DOHH2 (cell line): ENCODE results near the gene CACNA1A.

Experiments
- H3F3A ChIP-seq: fragments of 200-600 bp; sonication (generic), shearing (Covaris generic); 2 replicates; pipeline ENCODE4 v1.6.0; 2016; ENCODE audit warnings: antibody characterized with exemption, mild to moderate bottlenecking; ENCODE audit not compliant: control insufficient read depth, insufficient read depth
- H3K27ac ChIP-seq: fragments of 200-600 bp; sonication (generic); 2 replicates; pipeline ENCODE4 v1.5.1; 2014; ENCODE audit warnings: low read depth, mild to moderate bottlenecking, low read length, moderate library complexity
- H3K27me3 ChIP-seq: fragments of 200-600 bp; sonication (generic); 2 replicates; pipeline ENCODE4 v1.6.1; 2014; ENCODE audit warnings: mild to moderate bottlenecking, low read length, mixed read lengths; ENCODE audit not compliant: control insufficient read depth
- H3K36me3 ChIP-seq: fragments of 200-600 bp; sonication (generic); 2 replicates; pipeline ENCODE4 v1.6.1; 2014; ENCODE audit warnings: mild to moderate bottlenecking, low read length, moderate library complexity, mixed read lengths; ENCODE audit not compliant: control insufficient read depth
- H3K4me1 ChIP-seq: fragments of 200-600 bp; sonication (generic); 2 replicates; pipeline ENCODE4 v1.6.1; 2014; ENCODE audit warnings: mild to moderate bottlenecking, low read length, mixed read lengths; ENCODE audit not compliant: control insufficient read depth
- H3K4me2 ChIP-seq: fragments of 200-600 bp; sonication (generic); 2 replicates; pipeline ENCODE4 v1.6.0; 2014; ENCODE audit warnings: mild to moderate bottlenecking, low read length, moderate library complexity
- H3K4me3 ChIP-seq: fragments of 200-600 bp; sonication (generic); 2 replicates; pipeline ENCODE4 v1.5.1; 2014; ENCODE audit warnings: mild to moderate bottlenecking, low read length, mixed read lengths
- H3K79me2 ChIP-seq: fragments of 200-600 bp; sonication (generic); 2 replicates; pipeline ENCODE4 v1.6.1; 2014; ENCODE audit warnings: mild to moderate bottlenecking, low read length, mixed read lengths; ENCODE audit not compliant: control insufficient read depth
- H3K9me2 ChIP-seq: fragments of 200-600 bp; sonication (generic); replicated peaks from 2 replicates; pipeline ENCODE4 v1.6.1; 2014; ENCODE audit warnings: mild to moderate bottlenecking, low read length, mixed read lengths; ENCODE audit not compliant: control insufficient read depth
- H3K9me3 ChIP-seq: fragments of 200-600 bp; sonication (generic); 2 replicates; pipeline ENCODE4 v1.6.1; 2014; ENCODE audit warnings: antibody characterized with exemption, low read length, mixed read lengths; ENCODE audit not compliant: control insufficient read depth, insufficient read depth
- H4K20me1 ChIP-seq: fragments of 200-600 bp; sonication (generic); 2 replicates; pipeline ENCODE4 v1.6.0; 2014; ENCODE audit warnings: low read depth, mild to moderate bottlenecking, antibody characterized with exemption, low read length, moderate library complexity; ENCODE audit not compliant: control insufficient read depth, insufficient read depth
- CTCF ChIP-seq: fragments of 200-600 bp; sonication (generic); IDR thresholded peaks from one replicate; pipeline ENCODE4 v1.5.1; 2014; ENCODE audit warnings: antibody characterized with exemption, mild to moderate bottlenecking, low read depth, low read length; ENCODE audit not compliant: poor library complexity, severe bottlenecking
- EZH2phosphoT487 ChIP-seq: fragments of 200-600 bp; sonication (generic); IDR thresholded peaks from 2 replicates; pipeline ENCODE4 v1.6.1; 2017; ENCODE audit warnings: borderline replicate concordance, mild to moderate bottlenecking, antibody characterized with exemption, low read length, moderate library complexity, mixed read lengths

CACNA1A gene

GRCh38 chr19:13328241-13328640 is 178.0 kb downstream of the CACNA1A start:
- Histone ChIP-seq H3K4me2 (no peak overlapping the region), H4K20me1 (no peaks in the 10 kb centered on the region), H3K9me2 (no peaks in the 10 kb centered on the region), H3K4me1 (no peaks in the 10 kb centered on the region), H3K9me3 (no peaks in the 10 kb centered on the region), H3K36me3 (no peaks in the 10 kb centered on the region), H3K27me3 (no peaks in the 10 kb centered on the region), H3K79me2 (no peaks in the 10 kb centered on the region), H3K27ac (no peak overlapping the region), H3K4me3 (no peak overlapping the region), H3F3A (no peaks in the 10 kb centered on the region)
- TF ChIP-seq EZH2phosphoT487 = no peak
- TF ChIP-seq CTCF = no peak

- no peaks in the 10 kb centered on the region for H3K36me3 ChIP-seq
- H4K20me1 ChIP-seq = no peaks in the 10 kb centered on the region
These were observed 186.8 kb downstream of the CACNA1A start for GRCh38 chr19:13319526-13319925.

GRCh38 chr19:13318190-13318589 is 188.1 kb downstream of the CACNA1A start:
- TF ChIP-seq CTCF = no peak
- H3K9me2 ChIP-seq = no peaks in the 10 kb centered on the region
- no peaks in the 10 kb centered on the region; the same call in 1 of the 2 replicates for H3K27me3 ChIP-seq
- no peak overlapping the region for H3K4me2 ChIP-seq
- H4K20me1 ChIP-seq = no peaks in the 10 kb centered on the region
- no peaks in the 10 kb centered on the region for H3K36me3 ChIP-seq
- no peaks in the 10 kb centered on the region for H3K79me2 ChIP-seq
- no peak overlapping the region for H3K27ac ChIP-seq
- no peak overlapping the region for H3K4me3 ChIP-seq
- H3K9me3 ChIP-seq = no peaks in the 10 kb centered on the region
- no peaks in the 10 kb centered on the region for H3K4me1 ChIP-seq
- H3F3A ChIP-seq = no peaks in the 10 kb centered on the region

More at GRCh38 chr19:13319526-13319925, 186.8 kb downstream of the CACNA1A start:
- no peaks in the 10 kb centered on the region for H3F3A ChIP-seq
- no peaks in the 10 kb centered on the region for H3K4me1 ChIP-seq
- no peak overlapping the region for H3K4me2 ChIP-seq
- no peaks in the 10 kb centered on the region for H3K27me3 ChIP-seq
- H3K4me3 ChIP-seq = no peak overlapping the region
- H3K9me3 ChIP-seq = no peaks in the 10 kb centered on the region
- no peak overlapping the region for H3K27ac ChIP-seq
- no peak for TF ChIP-seq CTCF
- TF ChIP-seq EZH2phosphoT487 = no peak
- no peaks in the 10 kb centered on the region for H3K9me2 ChIP-seq
- no peaks in the 10 kb centered on the region for H3K79me2 ChIP-seq

- H3K9me2 ChIP-seq = no peaks in the 10 kb centered on the region
- H3K27ac ChIP-seq = no peak overlapping the region
- no peaks in the 10 kb centered on the region for H4K20me1 ChIP-seq
- no peak overlapping the region for H3K4me3 ChIP-seq
- H3K36me3 ChIP-seq = no peaks in the 10 kb centered on the region
- no peak overlapping the region for H3K4me2 ChIP-seq
- H3K27me3 ChIP-seq = no peaks in the 10 kb centered on the region; the same call in 1 of the 2 replicates
- H3K4me1 ChIP-seq = no peaks in the 10 kb centered on the region
- H3F3A ChIP-seq = no peaks in the 10 kb centered on the region
- H3K79me2 ChIP-seq = no peaks in the 10 kb centered on the region
- no peak for TF ChIP-seq CTCF
- TF ChIP-seq EZH2phosphoT487 = no peak
- H3K9me3 ChIP-seq = no peaks in the 10 kb centered on the region
These were observed 190.8 kb downstream of the CACNA1A start for GRCh38 chr19:13315495-13315894.
